HepG2 (cell line): Measurements from ENCODE around the gene ARMC2. TPM values are rescaled to one million over a fixed set of nuclear protein-coding genes. Genes with fewer than 3 reads are reported as not detected.

Experiments
- FOXM1 ChIP-seq: sonication (generic); formaldehyde crosslinking; IDR thresholded peaks from 2 replicates; pipeline ENCODE4 v1.5.0; 2020; ENCODE audit warnings: missing genetic modification reagents
- MAF1 ChIP-seq: sonication (generic); formaldehyde crosslinking; IDR thresholded peaks from 2 replicates; pipeline ENCODE4 v1.5.0; 2020; ENCODE audit warnings: missing genetic modification reagents, borderline replicate concordance
- MXD4 ChIP-seq: IDR thresholded peaks from 2 replicates; pipeline ENCODE4 v1.6.1; 2016; ENCODE audit warnings: mild to moderate bottlenecking, missing biosample characterization, missing genetic modification reagents
- POLR2AphosphoS2 ChIP-seq: IDR thresholded peaks from 2 replicates; pipeline ENCODE4 v1.6.1; 2011; ENCODE audit warnings: low read depth, low read length, improper control_type of control experiment
- PTBP1 ChIP-seq: fragments of 200-400 bp; formaldehyde crosslinking; IDR thresholded peaks from 2 replicates; pipeline ENCODE4 v1.6.1; 2018; ENCODE audit warnings: low read length, low read depth; ENCODE audit not compliant: poor library complexity, severe bottlenecking
- ZNF101 ChIP-seq: sonication (generic); formaldehyde crosslinking; IDR thresholded peaks from 2 replicates; pipeline ENCODE4 v1.4.0; 2020; ENCODE audit warnings: mild to moderate bottlenecking, low read depth, missing genetic modification reagents, borderline replicate concordance
- ZNF124 ChIP-seq: sonication (generic); formaldehyde crosslinking; IDR thresholded peaks from 2 replicates; pipeline ENCODE4 v1.4.0; 2020; ENCODE audit warnings: missing genetic modification reagents
- ZNF234 ChIP-seq: sonication (generic); formaldehyde crosslinking; conservative IDR thresholded peaks from 2 replicates; pipeline ENCODE4 v1.5.1; 2020; ENCODE audit warnings: mild to moderate bottlenecking, missing genetic modification reagents
- ZNF256 ChIP-seq: sonication (generic); formaldehyde crosslinking; conservative IDR thresholded peaks from 2 replicates; pipeline ENCODE4 v1.4.0; 2020; ENCODE audit warnings: missing genetic modification reagents
- ZNF326 ChIP-seq: sonication (generic); formaldehyde crosslinking; IDR thresholded peaks from 2 replicates; pipeline ENCODE4 v1.4.0; 2020; ENCODE audit warnings: missing genetic modification reagents, borderline replicate concordance
- ZNF761 ChIP-seq: sonication (generic); formaldehyde crosslinking; conservative IDR thresholded peaks from 2 replicates; pipeline ENCODE4 v1.4.0; 2020; ENCODE audit warnings: mild to moderate bottlenecking, missing genetic modification reagents
- polyA plus RNA-seq, 8 experiments: library from polyadenylated mRNA; depleted of rRNA in 3 of 8; stranded (reverse) in 7 of 8; unstranded in 1 of 8; fragments of >200 nt; fragmentation: Illumina TruSeq in 4 of 8; extraction: Trizol in 4 of 8; gene quantifications; 2 replicates each; pipeline versions ENCODE4 v1.2.1 to v1.2.3, GENCODE V29; 2011 to 2016; ENCODE audit warnings: low read depth in 4 of 8, missing spikeins in 1 of 8, mixed read lengths in 1 of 8; ENCODE audit not compliant: insufficient read depth in 1 of 8
- total RNA-seq, 5 experiments: library from RNA; depleted of rRNA; stranded (reverse); fragments of >200 nt; fragmentation: Illumina TruSeq; extraction: Trizol; gene quantifications; 2 replicates each; pipeline ENCODE4 v1.2.3, GENCODE V29; 2016; ENCODE audit warnings: low read depth in 1 of 5
- TF ChIP-seq, protein P1 (sequence below): sonication (generic); formaldehyde crosslinking; IDR thresholded peaks from 2 replicates; pipeline ENCODE4 v1.8.1; 2023; ENCODE audit warnings: mild to moderate bottlenecking, missing genetic modification reagents
- TF ChIP-seq, protein P2 (sequence below): sonication (generic); formaldehyde crosslinking; IDR thresholded peaks from 2 replicates; pipeline ENCODE4 v1.4.0; 2020; ENCODE audit warnings: missing genetic modification reagents
- TF ChIP-seq, protein P3 (sequence below): sonication (generic); formaldehyde crosslinking; conservative IDR thresholded peaks from 2 replicates; pipeline ENCODE4 v1.4.0; 2020; ENCODE audit warnings: missing genetic modification reagents
- TF ChIP-seq, protein P4 (sequence below): IDR thresholded peaks from 2 replicates; pipeline ENCODE4 v1.6.1; 2012; ENCODE audit warnings: inconsistent platforms
- TF ChIP-seq, protein P5 (sequence below): sonication (generic); formaldehyde crosslinking; IDR thresholded peaks from 2 replicates; pipeline ENCODE4 v1.4.0; 2020; ENCODE audit warnings: missing genetic modification reagents
- TF ChIP-seq, protein P6 (sequence below): sonication (generic); formaldehyde crosslinking; IDR thresholded peaks from 2 replicates; pipeline ENCODE4 v1.4.0; 2020; ENCODE audit warnings: missing genetic modification reagents
- TF ChIP-seq, protein P7 (sequence below): IDR thresholded peaks from 2 replicates; pipeline ENCODE4 v1.6.1; 2016; ENCODE audit warnings: missing genetic modification reagents, missing compliant biosample characterization

The ARMC2 gene
- total and polyA plus RNA-seq, 2 of the 13 experiments (the other 11 are each of a cell fraction or from before 2014, with no cell fraction given), result 1.4 to 3.2 TPM

DNA sequence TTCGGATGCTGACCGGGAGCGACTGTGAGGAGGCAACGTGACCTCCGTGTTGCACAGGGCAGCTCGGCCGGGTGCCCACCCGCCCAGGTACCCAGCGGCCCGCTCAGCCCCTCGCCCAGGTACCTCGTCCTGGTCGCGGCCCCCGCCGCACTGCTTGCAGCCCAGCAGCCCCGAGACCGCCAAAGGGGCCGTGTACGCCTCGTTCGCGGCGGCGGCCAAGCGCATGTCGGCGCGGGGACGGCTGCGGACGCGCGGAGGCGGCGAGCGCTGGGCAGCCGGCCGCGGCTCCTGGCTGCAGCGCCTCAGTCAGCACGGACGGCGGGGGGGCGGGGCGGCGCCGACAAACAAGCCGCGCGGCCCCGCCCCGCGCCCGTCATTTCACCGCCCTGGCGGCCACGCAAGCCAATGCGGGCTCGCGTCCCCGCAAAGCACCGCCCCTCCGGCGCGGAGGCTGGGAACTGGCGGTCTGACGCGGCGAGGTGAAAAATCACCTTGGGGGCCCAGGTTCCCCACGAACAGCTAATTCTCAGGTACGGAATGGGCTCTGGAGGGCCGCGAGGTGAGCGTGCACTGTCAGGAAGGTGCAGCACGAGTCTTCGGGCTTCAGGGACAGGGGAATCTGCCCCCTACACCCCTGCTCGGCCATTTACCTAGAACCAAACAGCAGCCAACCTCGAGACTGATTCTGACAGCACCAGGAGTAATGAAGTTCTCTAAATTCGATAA is 161.2 kb downstream of the ARMC2 start (continued):
- TF ChIP-seq, protein P1, sequence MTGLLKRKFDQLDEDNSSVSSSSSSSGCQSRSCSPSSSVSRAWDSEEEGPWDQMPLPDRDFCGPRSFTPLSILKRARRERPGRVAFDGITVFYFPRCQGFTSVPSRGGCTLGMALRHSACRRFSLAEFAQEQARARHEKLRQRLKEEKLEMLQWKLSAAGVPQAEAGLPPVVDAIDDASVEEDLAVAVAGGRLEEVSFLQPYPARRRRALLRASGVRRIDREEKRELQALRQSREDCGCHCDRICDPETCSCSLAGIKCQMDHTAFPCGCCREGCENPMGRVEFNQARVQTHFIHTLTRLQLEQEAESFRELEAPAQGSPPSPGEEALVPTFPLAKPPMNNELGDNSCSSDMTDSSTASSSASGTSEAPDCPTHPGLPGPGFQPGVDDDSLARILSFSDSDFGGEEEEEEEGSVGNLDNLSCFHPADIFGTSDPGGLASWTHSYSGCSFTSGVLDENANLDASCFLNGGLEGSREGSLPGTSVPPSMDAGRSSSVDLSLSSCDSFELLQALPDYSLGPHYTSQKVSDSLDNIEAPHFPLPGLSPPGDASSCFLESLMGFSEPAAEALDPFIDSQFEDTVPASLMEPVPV (CRISPR knock-in tag), result peak; percentile 71; the same call in 1 of the 2 replicates
- TF ChIP-seq, protein P2, sequence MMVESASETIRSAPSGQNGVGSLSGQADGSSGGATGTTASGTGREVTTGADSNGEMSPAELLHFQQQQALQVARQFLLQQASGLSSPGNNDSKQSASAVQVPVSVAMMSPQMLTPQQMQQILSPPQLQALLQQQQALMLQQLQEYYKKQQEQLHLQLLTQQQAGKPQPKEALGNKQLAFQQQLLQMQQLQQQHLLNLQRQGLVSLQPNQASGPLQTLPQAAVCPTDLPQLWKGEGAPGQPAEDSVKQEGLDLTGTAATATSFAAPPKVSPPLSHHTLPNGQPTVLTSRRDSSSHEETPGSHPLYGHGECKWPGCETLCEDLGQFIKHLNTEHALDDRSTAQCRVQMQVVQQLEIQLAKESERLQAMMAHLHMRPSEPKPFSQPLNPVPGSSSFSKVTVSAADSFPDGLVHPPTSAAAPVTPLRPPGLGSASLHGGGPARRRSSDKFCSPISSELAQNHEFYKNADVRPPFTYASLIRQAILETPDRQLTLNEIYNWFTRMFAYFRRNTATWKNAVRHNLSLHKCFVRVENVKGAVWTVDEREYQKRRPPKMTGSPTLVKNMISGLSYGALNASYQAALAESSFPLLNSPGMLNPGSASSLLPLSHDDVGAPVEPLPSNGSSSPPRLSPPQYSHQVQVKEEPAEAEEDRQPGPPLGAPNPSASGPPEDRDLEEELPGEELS (CRISPR knock-in tag), result no peak
- TF ChIP-seq, protein P3, sequence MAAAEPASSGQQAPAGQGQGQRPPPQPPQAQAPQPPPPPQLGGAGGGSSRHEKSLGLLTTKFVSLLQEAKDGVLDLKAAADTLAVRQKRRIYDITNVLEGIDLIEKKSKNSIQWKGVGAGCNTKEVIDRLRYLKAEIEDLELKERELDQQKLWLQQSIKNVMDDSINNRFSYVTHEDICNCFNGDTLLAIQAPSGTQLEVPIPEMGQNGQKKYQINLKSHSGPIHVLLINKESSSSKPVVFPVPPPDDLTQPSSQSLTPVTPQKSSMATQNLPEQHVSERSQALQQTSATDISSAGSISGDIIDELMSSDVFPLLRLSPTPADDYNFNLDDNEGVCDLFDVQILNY (CRISPR knock-in tag), result no peak
- TF ChIP-seq FOXM1 (CRISPR knock-in tag) (no peak), ZNF124 (CRISPR knock-in tag) (peak; percentile 17; the same call in 1 of the 2 replicates), ZNF326 (CRISPR knock-in tag) (no peak), MAF1 (CRISPR knock-in tag) (no peak), MXD4 (peak; percentile 46; the same call in 1 of the 2 replicates), ZNF761 (CRISPR knock-in tag) (no peak), PTBP1 (no peak), POLR2AphosphoS2 (no peak), ZNF101 (CRISPR knock-in tag) (no peak), ZNF234 (no peak), ZNF256 (no peak)
- TF ChIP-seq, protein P4, sequence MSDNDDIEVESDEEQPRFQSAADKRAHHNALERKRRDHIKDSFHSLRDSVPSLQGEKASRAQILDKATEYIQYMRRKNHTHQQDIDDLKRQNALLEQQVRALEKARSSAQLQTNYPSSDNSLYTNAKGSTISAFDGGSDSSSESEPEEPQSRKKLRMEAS, result peak; percentile 74
- TF ChIP-seq, protein P5, sequence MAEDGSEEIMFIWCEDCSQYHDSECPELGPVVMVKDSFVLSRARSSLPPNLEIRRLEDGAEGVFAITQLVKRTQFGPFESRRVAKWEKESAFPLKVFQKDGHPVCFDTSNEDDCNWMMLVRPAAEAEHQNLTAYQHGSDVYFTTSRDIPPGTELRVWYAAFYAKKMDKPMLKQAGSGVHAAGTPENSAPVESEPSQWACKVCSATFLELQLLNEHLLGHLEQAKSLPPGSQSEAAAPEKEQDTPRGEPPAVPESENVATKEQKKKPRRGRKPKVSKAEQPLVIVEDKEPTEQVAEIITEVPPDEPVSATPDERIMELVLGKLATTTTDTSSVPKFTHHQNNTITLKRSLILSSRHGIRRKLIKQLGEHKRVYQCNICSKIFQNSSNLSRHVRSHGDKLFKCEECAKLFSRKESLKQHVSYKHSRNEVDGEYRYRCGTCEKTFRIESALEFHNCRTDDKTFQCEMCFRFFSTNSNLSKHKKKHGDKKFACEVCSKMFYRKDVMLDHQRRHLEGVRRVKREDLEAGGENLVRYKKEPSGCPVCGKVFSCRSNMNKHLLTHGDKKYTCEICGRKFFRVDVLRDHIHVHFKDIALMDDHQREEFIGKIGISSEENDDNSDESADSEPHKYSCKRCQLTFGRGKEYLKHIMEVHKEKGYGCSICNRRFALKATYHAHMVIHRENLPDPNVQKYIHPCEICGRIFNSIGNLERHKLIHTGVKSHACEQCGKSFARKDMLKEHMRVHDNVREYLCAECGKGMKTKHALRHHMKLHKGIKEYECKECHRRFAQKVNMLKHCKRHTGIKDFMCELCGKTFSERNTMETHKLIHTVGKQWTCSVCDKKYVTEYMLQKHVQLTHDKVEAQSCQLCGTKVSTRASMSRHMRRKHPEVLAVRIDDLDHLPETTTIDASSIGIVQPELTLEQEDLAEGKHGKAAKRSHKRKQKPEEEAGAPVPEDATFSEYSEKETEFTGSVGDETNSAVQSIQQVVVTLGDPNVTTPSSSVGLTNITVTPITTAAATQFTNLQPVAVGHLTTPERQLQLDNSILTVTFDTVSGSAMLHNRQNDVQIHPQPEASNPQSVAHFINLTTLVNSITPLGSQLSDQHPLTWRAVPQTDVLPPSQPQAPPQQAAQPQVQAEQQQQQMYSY, result no peak
- TF ChIP-seq, protein P6, sequence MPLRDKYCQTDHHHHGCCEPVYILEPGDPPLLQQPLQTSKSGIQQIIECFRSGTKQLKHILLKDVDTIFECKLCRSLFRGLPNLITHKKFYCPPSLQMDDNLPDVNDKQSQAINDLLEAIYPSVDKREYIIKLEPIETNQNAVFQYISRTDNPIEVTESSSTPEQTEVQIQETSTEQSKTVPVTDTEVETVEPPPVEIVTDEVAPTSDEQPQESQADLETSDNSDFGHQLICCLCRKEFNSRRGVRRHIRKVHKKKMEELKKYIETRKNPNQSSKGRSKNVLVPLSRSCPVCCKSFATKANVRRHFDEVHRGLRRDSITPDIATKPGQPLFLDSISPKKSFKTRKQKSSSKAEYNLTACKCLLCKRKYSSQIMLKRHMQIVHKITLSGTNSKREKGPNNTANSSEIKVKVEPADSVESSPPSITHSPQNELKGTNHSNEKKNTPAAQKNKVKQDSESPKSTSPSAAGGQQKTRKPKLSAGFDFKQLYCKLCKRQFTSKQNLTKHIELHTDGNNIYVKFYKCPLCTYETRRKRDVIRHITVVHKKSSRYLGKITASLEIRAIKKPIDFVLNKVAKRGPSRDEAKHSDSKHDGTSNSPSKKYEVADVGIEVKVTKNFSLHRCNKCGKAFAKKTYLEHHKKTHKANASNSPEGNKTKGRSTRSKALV (CRISPR knock-in tag), result no peak
- TF ChIP-seq, protein P7, sequence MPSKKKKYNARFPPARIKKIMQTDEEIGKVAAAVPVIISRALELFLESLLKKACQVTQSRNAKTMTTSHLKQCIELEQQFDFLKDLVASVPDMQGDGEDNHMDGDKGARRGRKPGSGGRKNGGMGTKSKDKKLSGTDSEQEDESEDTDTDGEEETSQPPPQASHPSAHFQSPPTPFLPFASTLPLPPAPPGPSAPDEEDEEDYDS (CRISPR knock-in tag), result peak; percentile 73
